ENCODE results near the gene CYTH1. TPM values are rescaled to one million over a fixed set of nuclear protein-coding genes. Genes with fewer than 3 reads are reported as not detected.

CYTH1 gene
- total RNA-seq, 1 experiment from 2014 or later, result 29.6 TPM

DNA sequence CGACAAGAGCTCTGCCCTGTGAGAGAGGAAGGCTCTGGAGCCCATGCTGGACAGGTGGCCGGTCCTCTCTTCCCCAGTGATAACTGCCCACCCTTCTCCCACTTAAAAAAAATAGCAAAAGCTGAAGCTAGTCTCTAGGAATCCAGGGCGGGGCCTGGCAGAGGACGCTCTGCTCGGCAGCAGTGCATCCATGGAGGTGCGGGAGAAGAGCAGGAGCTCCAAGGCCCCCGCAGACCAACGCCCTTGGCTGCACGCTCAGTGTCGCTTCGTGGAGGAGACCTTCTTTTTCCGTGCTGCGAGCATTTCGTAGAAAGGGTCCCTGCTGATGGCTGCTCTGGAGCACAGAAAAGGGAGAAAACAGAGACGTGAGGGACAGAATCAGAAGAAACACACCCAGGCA is 106.2 kb downstream of the CYTH1 start:
- DNase-seq, result no peak
- Mint-ChIP-seq H3K4me3 (ENCODE audit: unreplicated experiment) (no peak overlapping the region), H3K27ac (ENCODE audit: unreplicated experiment) (no peak overlapping the region), H3K27me3 (ENCODE audit: insufficient read depth, unreplicated experiment) (no peaks in the 10 kb centered on the region), H3K9me3 (ENCODE audit: unreplicated experiment) (no peaks in the 10 kb centered on the region), H3K4me1 (ENCODE audit: low read depth, unreplicated experiment) (peaks cover 23% of the 10 kb centered on the region), H3K36me3 (ENCODE audit: insufficient read depth, unreplicated experiment) (peaks cover 48% of the 10 kb centered on the region)
- H3K27me3 ChIP-seq (replicated peaks; ENCODE audit: control insufficient read depth, insufficient read depth, low read length), result no peaks in the 10 kb centered on the region
- H3K4me1 ChIP-seq, result peaks cover 15% of the 10 kb centered on the region
- H3K36me3 ChIP-seq (ENCODE audit: control insufficient read depth, insufficient read depth, low read length), result peaks cover 2% of the 10 kb centered on the region; the same call in 1 of the 2 replicates
- BruUV-seq (replicated peaks), result no TSS peak
- no peaks in the 10 kb centered on the region for H3K9me3 ChIP-seq
- POLR2A ChIA-PET, result no interaction called here
- H3K4me3 ChIP-seq (ENCODE audit: low read depth, low read length), result no peak overlapping the region
- CTCF ChIA-PET, result interaction anchor here (0.5 kb wide), 1 partner anchor 183 kb away, joined by 6 read pairs; no protein-coding TSS in a partner anchor
- intact Hi-C loops (cut with micrococcal nuclease; ENCODE audit: unreplicated experiment), result no loop called here
- TF ChIP-seq, protein P1, sequence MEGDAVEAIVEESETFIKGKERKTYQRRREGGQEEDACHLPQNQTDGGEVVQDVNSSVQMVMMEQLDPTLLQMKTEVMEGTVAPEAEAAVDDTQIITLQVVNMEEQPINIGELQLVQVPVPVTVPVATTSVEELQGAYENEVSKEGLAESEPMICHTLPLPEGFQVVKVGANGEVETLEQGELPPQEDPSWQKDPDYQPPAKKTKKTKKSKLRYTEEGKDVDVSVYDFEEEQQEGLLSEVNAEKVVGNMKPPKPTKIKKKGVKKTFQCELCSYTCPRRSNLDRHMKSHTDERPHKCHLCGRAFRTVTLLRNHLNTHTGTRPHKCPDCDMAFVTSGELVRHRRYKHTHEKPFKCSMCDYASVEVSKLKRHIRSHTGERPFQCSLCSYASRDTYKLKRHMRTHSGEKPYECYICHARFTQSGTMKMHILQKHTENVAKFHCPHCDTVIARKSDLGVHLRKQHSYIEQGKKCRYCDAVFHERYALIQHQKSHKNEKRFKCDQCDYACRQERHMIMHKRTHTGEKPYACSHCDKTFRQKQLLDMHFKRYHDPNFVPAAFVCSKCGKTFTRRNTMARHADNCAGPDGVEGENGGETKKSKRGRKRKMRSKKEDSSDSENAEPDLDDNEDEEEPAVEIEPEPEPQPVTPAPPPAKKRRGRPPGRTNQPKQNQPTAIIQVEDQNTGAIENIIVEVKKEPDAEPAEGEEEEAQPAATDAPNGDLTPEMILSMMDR (IDR thresholded peaks at IDR 0.05; ENCODE audit: insufficient read depth in 1 of 2, low read depth in 1 of 2, low read length in 1 of 2, severe bottlenecking in 1 of 2, unreplicated experiment in 1 of 2), result no peak

DNA sequence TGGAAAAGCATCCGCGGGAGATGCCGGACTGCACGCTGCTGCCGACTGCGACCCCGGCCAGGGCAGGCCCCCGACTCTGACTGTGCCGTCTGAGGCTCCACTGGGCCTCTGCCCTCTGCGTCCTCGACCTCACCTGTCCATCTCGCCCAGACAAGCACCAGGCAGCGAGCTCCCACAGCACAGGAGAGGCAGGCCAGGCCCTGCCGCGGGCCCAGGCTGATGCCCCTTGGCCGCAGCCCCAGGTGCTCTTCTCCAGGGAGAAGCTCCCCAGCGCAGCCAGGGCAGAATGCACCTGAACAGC is 106.8 kb downstream of the CYTH1 start:
- intact Hi-C loops (cut with micrococcal nuclease; ENCODE audit: unreplicated experiment), result no loop called here
- H3K27ac Mint-ChIP-seq (ENCODE audit: unreplicated experiment), result no peak overlapping the region
- no peak overlapping the region for H3K4me3 Mint-ChIP-seq (ENCODE audit: unreplicated experiment)
- CTCF ChIA-PET, result no interaction called here
- no peaks in the 10 kb centered on the region for H3K27me3 Mint-ChIP-seq (ENCODE audit: insufficient read depth, unreplicated experiment)
- H3K4me1 Mint-ChIP-seq (ENCODE audit: low read depth, unreplicated experiment), result peaks cover 17% of the 10 kb centered on the region
- H3K9me3 Mint-ChIP-seq (ENCODE audit: unreplicated experiment), result no peaks in the 10 kb centered on the region
- peaks cover 52% of the 10 kb centered on the region for H3K36me3 Mint-ChIP-seq (ENCODE audit: insufficient read depth, unreplicated experiment)
- H3K4me3 ChIP-seq (ENCODE audit: low read depth, low read length), result no peak overlapping the region
- TF ChIP-seq, protein P1 (IDR thresholded peaks at IDR 0.05; ENCODE audit: insufficient read depth in 1 of 2, low read depth in 1 of 2, low read length in 1 of 2, severe bottlenecking in 1 of 2, unreplicated experiment in 1 of 2), result no peak
- no TSS peak for BruUV-seq (replicated peaks)
- H3K27me3 ChIP-seq (replicated peaks; ENCODE audit: control insufficient read depth, insufficient read depth, low read length), result no peaks in the 10 kb centered on the region
- peaks cover 2% of the 10 kb centered on the region; the same call in 1 of the 2 replicates for H3K36me3 ChIP-seq (ENCODE audit: control insufficient read depth, insufficient read depth, low read length)
- peaks cover 11% of the 10 kb centered on the region for H3K4me1 ChIP-seq
- POLR2A ChIA-PET, result no interaction called here
- no peak for DNase-seq
- H3K9me3 ChIP-seq, result no peaks in the 10 kb centered on the region

DNA sequence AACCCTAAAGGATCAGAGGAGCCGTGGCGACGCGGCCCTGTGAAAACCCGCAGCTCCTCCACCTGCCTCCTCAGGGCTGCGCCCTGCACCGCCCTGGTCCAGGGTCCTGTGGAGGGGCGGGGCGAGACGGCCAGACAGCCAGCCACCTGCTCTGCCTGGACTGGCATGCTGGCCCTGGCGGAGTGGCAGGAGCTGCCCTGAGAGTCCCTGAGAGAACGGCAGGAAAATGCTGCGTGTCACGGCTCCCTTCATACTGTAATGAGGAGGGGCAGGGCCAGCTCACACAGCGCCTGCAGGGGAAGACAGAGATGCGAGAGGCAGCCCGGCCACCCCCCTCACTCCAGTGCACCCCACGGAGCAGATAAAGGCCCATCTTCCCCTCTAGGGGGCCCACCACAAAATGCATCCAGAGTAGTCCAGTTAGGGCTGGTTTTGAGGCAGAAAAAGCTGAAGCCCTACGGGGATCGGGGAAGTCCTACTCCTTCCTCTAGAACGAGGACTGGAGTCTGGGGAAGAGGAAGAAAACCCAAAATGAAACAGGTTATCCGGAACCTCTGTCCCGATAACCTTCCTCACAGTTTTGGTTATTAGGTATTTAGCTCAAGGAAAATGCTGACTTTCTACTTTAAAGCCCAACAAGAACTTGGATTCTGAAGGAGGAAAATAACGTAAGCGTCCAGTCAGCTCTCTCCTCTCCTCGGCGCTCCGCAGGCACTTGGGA is 107.3 kb downstream of the CYTH1 start:
- Mint-ChIP-seq H3K27me3 (ENCODE audit: insufficient read depth, unreplicated experiment) (no peaks in the 10 kb centered on the region), H3K36me3 (ENCODE audit: insufficient read depth, unreplicated experiment) (peaks cover 54% of the 10 kb centered on the region), H3K27ac (ENCODE audit: unreplicated experiment) (no peak overlapping the region), H3K4me1 (ENCODE audit: low read depth, unreplicated experiment) (peaks cover 17% of the 10 kb centered on the region), H3K9me3 (ENCODE audit: unreplicated experiment) (no peaks in the 10 kb centered on the region), H3K4me3 (ENCODE audit: unreplicated experiment) (no peak overlapping the region)
- H3K36me3 ChIP-seq (ENCODE audit: control insufficient read depth, insufficient read depth, low read length), result peaks cover 2% of the 10 kb centered on the region; the same call in 1 of the 2 replicates
- no peak overlapping the region for H3K4me3 ChIP-seq (ENCODE audit: low read depth, low read length)
- POLR2A ChIA-PET, result interaction anchor here (0.7 kb wide), 1 partner anchor 732 kb away, joined by 3 read pairs; no protein-coding TSS in a partner anchor
- intact Hi-C loops (cut with micrococcal nuclease; ENCODE audit: unreplicated experiment), result no loop called here
- TF ChIP-seq, protein P1 (IDR thresholded peaks at IDR 0.05; ENCODE audit: insufficient read depth in 1 of 2, low read depth in 1 of 2, low read length in 1 of 2, severe bottlenecking in 1 of 2, unreplicated experiment in 1 of 2), result no peak
- H3K27me3 ChIP-seq (replicated peaks; ENCODE audit: control insufficient read depth, insufficient read depth, low read length), result no peaks in the 10 kb centered on the region
- CTCF ChIA-PET, result interaction anchor here (1.2 kb wide), 1 partner anchor 34 kb away, joined by 3 read pairs; no protein-coding TSS in a partner anchor
- DNase-seq, result no peak
- peaks cover 11% of the 10 kb centered on the region for H3K4me1 ChIP-seq
- BruUV-seq (replicated peaks), result no TSS peak
- H3K9me3 ChIP-seq, result no peaks in the 10 kb centered on the region
